GOT3 (cell line): ENCODE results near the gene CCNE1.
A peak's percentile ranks its signal among the peaks of the same experiment; 100 is the strongest.

Experiments used
- DNase-seq: peaks from one replicate; lab custom pipeline; 2025; ENCODE audit warnings: mixed read lengths; lab: John Stamatoyannopoulos, UW

CCNE1 gene

GRCh38 chr19:29844891-29845573, 33.2 kb downstream of the CCNE1 start:
- peak; percentile 75 for DNase-seq

DNA sequence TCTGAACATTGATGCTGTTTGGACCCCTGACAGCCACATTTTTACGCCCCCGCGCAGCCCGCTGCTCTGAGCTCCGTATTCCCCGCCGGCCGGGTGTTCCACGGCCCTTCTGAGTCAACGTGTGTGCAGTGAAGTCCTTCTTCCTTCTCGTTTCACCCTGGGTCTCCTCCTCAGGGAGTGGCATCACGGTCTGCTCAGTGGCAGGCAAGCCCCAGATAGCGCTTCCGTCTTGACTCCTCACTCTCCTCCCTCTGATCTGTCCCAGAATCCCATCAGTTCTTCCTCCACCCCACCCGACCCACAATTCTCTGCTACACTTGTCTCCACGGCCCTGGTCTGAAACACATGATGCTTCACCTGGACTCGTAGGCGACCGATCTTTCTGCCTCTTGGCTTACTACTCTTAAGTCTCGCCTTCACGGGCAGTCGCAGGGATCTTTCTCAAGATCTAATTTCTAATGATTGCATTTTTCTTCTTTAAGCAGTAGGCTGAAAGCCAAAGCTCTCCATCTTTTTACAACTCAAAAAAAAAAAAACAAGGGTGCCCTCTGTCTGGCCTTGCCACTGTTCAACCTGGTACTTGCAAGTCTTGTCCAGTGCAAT, 33.9 kb downstream of the CCNE1 start:
- DNase-seq = no peak

- no peak for DNase-seq
Observed at GRCh38 chr19:29849208-29849607, 37.4 kb downstream of the CCNE1 start.

DNA sequence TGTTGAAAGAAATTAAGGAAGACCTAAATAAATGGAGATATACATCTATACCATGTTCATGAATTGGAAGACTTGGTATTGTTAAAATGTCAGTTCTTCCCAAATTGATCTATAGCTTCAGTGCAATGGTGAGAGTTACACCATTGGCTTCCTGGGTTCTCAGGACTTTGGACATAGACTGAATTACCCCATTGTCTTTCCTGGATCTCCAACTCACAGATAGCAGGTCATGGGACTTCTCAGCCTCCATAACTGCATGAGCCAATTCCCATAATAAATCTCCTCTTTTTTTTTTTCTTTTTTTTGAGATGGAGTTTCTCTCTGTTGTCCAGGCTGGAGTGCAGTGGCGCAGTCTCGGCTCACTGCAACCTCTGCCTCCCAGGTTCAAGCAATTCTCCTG, 38.7 kb downstream of the CCNE1 start:
- no peak for DNase-seq

DNA sequence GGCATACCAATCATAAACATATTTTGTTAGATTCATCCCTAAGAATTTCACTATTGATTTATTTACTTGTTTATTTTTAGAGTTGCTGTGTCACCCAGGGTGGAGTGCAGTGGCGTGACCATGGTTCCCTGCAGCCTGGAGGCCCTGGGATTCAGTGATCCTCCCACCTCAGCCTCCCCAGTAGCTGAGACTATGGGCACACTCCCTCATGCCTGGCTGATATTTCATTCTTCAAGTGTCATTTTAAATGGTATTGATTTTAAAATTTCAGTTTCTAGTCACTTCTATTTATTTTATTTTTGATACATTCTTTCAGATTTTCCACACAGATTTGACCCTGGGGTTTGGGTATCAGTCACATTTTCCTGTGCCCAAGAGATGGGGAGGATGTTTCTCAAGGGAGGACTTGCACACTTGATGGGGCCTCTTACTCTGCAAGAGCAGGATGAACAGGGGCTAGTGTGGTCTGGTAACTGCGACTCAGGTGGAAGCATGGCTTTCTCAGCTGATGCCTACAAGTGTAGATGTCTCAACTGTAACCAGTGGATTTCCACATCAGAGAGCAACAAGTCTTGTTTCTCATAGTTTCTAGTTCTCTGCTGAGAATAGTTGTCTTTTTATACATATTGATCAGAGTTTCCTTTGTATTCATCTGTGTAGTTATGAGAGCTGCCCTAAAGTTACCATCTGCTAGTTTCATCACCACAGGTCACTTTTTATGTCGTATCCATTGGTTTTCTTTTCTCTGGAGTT, 40.2 kb downstream of the CCNE1 start:
- DNase-seq = no peak

GRCh38 chr19:29854033-29854432, 42.2 kb downstream of the CCNE1 start:
- DNase-seq = no peak

GRCh38 chr19:29855087-29855486, 43.3 kb downstream of the CCNE1 start:
- no peak for DNase-seq

DNA sequence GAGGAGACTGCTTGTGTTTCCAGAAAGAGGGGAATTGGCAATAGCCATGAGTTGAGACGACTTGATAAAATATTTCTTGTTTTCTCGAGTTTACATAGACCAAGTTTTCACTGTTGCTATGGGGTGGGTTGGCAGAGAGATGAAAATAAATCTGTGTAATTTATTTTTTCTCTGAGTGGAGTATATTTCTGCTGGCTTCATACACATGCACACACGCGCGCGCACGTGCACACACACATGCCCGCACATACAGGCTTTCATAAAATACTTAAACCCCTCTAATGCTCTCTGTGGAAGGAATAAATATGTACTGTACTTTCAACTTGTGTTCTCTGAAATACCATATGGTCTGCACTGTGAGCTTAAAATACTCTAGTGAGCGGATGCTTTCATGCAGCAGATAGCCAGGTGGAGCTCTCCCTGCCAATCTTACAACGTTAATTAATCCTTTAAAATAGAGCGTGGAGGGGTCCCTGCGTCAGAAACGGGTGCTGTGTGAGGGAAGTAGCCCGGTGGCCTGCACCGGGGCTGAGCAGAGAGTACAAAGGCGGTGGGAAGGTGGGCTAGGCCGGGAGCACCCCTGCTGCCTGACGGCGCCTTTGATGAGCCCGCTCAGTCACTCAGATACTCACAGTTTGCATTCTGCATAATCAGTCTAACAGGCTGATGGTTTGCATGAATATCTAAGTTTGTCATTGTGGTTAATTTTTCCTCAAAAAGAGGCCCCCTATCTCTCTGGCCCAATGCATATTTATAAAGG, 44.1 kb downstream of the CCNE1 start:
- no peak for DNase-seq

DNA sequence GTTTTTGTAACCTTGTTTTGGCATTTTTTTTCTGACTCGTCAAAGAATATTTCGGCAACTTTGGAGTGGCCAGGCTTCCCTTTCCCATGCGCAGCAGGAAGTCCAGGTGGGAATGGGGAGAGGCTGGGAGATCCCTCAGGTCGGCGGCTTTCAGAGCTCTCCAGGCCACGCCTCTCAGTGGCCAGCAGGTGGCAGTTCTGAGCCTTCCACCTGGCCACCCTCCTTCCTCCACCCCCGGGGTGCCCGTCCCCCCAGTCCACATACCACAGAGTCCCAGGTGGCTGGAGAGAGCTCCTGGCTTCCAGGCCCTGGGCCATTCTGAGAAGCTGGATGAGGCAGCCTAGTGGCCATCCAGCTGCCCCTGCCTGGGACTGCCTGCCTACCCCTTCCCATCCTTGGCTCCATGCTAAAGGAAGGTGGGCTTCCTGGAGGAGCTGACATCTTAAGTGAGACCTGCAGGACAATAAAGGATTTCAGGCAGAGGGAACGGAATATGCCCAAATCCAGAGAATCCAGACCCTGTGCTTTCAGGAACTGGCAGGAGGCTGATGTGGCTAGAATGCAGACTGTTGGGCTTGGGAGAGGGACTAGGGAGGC, 46.3 kb downstream of the CCNE1 start:
- no peak for DNase-seq

GRCh38 chr19:29858621-29859020, 46.8 kb downstream of the CCNE1 start:
- DNase-seq = no peak

DNA sequence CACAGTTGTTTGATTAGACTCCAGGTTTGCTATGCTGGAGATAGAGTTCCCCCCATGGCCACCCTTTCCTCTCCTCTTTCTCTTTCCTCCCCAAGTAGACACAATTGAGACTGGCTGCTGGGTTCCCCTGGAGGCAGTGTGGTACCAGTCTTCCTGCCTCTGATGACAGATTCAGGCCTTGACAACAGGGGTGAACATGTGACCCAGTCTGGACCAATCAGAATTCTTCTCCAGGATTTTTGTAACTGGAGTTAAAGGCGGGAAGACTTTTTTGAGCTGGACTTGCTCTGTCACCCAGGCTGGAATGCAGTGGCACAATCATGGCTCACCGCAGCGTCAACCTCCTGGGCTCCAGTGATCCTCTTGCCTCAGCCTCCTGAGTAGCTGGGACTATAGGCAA, 48.7 kb downstream of the CCNE1 start:
- DNase-seq = no peak

DNA sequence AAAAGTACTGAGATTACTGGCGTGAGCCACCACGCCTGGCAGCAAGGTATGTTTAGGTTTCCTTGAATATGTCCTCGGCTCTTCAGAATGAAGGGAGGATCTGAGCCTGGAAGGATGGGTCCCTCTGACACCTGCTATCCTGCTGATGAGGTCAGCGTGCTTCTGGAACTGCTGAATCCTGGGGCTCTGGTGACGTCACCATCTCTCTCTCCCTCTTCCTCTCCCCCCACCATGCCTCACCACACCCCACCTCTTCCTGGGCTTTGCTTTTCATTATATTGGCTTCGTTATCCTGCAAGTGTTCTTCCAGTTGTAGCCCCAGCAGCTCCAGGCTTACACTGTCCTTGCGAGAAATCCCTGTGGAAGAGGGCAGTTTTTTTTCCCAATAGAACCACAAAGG, 49.8 kb downstream of the CCNE1 start:
- no peak for DNase-seq

GRCh38 chr19:29866011-29866410, 54.2 kb downstream of the CCNE1 start:
- DNase-seq = no peak

DNA sequence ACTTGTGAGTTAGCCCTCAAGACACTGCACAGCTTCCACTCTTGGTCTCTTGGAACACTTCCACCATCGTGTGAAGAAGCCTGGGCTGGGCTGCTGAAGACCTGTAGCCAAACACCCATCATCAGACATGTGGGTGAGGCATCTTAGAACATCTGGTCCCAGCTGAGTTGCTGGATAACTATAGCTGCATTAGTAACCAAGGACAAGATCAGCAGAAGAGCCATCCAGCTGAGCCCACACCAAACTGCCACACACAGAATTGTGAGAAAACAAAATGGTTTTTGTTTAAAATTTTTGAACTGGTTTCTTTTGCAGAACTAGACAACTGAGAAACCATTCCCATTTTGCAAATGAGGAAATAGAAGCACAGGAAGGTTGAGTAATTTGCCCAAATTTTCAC, 56.2 kb downstream of the CCNE1 start:
- DNase-seq = no peak

DNA sequence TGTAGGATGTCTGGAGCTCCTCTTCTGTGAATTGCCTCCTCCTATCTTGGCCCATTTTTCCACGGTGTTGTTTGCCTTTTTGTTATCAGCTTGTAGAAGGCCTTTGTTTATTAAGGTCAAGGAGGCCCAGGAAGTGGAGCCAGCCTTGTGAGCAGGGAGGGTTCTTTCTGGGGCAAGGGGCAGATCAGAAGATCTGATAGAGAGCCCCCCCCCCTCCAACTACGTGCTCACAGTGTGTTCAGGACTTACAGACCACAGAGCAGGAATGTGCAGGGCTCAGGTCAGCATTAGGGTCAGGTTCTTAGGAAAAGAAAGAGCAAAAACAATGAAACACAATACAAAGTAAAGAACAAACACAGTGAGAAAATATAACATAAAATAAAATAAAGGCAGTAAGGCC, 59.4 kb downstream of the CCNE1 start:
- DNase-seq = no peak

GRCh38 chr19:29872224-29872731, 60.5 kb downstream of the CCNE1 start:
- no peak for DNase-seq

GRCh38 chr19:29873024-29873800, 61.4 kb downstream of the CCNE1 start:
- no peak for DNase-seq
